Fibroblast of the aortic adventitia (primary cell): ENCODE results near the gene SRRM5. TPM values are rescaled to one million over a fixed set of nuclear protein-coding genes. Genes with fewer than 3 reads are reported as not detected.
"Not testable (repeated sequence)": the region's sequence is repeated elsewhere in the genome, so short reads cannot be mapped to it uniquely, and the experiment has no call there.

ENCODE experiments used
- DNase-seq: peaks from one replicate; pipeline ENCODE4 v3.0.0-alpha.2; 2010; ENCODE audit warnings: low read depth
- H3K4me3 ChIP-seq: 2 replicates; pipeline ENCODE4 v1.5.1; 2011; ENCODE audit warnings: low read depth, mild to moderate bottlenecking, control low read depth, low read length, moderate library complexity
- CTCF ChIP-seq: IDR thresholded peaks from 2 replicates; pipeline ENCODE4 v1.5.1; 2011; ENCODE audit warnings: mild to moderate bottlenecking, low read length, control low read depth, inconsistent platforms; ENCODE audit not compliant: insufficient read depth
- total RNA-seq: library from RNA; depleted of rRNA; stranded (reverse); fragments of >200 nt; gene quantifications from 2 replicates; pipeline ENCODE4 v1.2.3, GENCODE V29; 2012; ENCODE audit warnings: low replicate concordance

SRRM5 gene
- total RNA-seq, 1 donor, result 0.09 TPM

GRCh38 chr19:43631491-43631890 lies 19.6 kb downstream of the SRRM5 start:
- no peak for TF ChIP-seq CTCF
- DNase-seq, result no peak

GRCh38 chr19:43633520-43633919 lies 21.6 kb downstream of the SRRM5 start:
- no peak for DNase-seq
- TF ChIP-seq CTCF, result no peak
- H3K4me3 ChIP-seq, result no peak overlapping the region

More at GRCh38 chr19:43631491-43631890, 19.6 kb downstream of the SRRM5 start:
- H3K4me3 ChIP-seq, result no peak overlapping the region

GRCh38 chr19:43634068-43634467 lies 22.2 kb downstream of the SRRM5 start:
- no peak for TF ChIP-seq CTCF
- DNase-seq, result no peak

GRCh38 chr19:43634506-43634871 lies 22.6 kb downstream of the SRRM5 start:
- H3K4me3 ChIP-seq, result no peak overlapping the region
- no peak for TF ChIP-seq CTCF
- no peak for DNase-seq

More at GRCh38 chr19:43634068-43634467, 22.2 kb downstream of the SRRM5 start:
- no peak overlapping the region for H3K4me3 ChIP-seq

GRCh38 chr19:43634872-43635560 lies 23.1 kb downstream of the SRRM5 start:
- no peak overlapping the region for H3K4me3 ChIP-seq
- peak; percentile 14 for DNase-seq
- no peak for TF ChIP-seq CTCF

- DNase-seq, result not testable (repeated sequence)
These were observed 23.7 kb downstream of the SRRM5 start for GRCh38 chr19:43635561-43635940.

GRCh38 chr19:43636121-43636683 lies 24.3 kb downstream of the SRRM5 start:
- H3K4me3 ChIP-seq, result no peak overlapping the region
- DNase-seq, result no peak
- TF ChIP-seq CTCF, result no peak

More at GRCh38 chr19:43635561-43635940, 23.7 kb downstream of the SRRM5 start:
- H3K4me3 ChIP-seq, result not testable (repeated sequence)
